ENCODE results near the gene PIK3CG.
A peak's percentile ranks its signal among the peaks of the same experiment; 100 is the strongest.
"Not testable (repeated sequence)": the region's sequence is repeated elsewhere in the genome, so short reads cannot be mapped to it uniquely, and the experiment has no call there.

Gene PIK3CG

GRCh38 chr7:106865130-106866041 is at the start of gene PIK3CG:
Gene PIK3CG (plus strand): TSS chr7:106865282. CDS start chr7:106867562, 2,280 bp downstream.
- DNase-seq: no peak

GRCh38 chr7:106817098-106817497 is 48.0 kb upstream of the PIK3CG start:
- no peak for DNase-seq

DNA sequence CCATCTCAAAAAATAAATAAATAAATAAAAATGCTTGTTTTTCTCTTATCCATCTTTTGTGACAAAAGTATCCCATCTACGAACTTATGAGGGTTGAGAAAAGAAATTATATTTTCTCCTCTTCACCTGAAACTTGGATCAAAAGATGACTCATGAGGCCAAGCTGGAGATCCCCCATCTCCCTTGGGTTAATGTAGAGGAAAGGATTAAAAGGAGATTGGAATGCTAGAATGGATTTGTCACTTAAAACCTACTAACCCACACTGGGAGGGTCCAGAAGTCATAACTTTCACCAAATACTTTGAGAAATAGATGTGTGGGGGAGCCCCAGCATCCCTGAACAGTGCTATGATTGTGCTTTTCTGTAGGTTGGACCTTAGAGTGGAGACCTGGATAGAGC is 46.3 kb upstream of the PIK3CG start:
- no peak for DNase-seq

DNA sequence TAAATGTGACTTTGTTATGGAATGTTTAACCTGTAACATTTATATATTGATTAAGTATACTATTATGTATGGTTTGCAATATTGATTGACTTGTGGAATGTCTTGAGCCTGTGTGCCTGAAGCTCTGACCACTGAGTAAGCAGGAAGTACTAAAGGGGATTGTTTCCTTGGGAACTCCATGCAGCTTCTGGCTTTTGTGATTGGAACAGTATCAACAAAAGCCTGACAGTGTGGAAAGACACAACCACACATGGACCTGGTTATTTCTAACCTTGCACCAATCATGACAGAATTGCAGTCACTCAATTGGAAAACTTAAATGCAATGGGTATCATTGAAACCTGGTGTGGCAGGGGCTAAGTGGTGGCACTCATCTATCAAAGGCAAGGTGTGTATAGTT is 45.5 kb upstream of the PIK3CG start:
- no peak for DNase-seq

GRCh38 chr7:106820321-106821217 is 44.5 kb upstream of the PIK3CG start:
- DNase-seq: no peak

DNA sequence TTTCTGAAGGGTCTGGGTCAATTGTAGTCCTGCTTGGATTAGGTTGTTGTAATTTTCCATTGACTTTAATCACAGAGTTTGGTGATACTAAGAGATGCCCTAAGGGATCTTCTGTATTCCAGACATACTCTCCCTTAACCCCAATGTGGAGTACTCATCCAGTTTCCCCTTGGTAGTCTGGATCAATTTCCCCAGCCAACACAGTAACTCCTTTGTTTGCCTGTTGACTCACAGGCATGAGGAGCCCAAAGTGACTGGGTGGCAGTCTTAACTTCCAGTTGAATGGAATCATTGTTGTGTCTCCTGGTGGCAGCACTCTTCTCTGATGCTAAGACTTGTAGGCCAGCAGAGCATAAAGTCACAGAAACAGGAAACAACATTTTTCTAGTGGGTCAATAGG is 41.5 kb upstream of the PIK3CG start:
- peak; percentile 93 for DNase-seq

GRCh38 chr7:106824458-106824857 is 40.6 kb upstream of the PIK3CG start:
- DNase-seq: peak; percentile 69

DNA sequence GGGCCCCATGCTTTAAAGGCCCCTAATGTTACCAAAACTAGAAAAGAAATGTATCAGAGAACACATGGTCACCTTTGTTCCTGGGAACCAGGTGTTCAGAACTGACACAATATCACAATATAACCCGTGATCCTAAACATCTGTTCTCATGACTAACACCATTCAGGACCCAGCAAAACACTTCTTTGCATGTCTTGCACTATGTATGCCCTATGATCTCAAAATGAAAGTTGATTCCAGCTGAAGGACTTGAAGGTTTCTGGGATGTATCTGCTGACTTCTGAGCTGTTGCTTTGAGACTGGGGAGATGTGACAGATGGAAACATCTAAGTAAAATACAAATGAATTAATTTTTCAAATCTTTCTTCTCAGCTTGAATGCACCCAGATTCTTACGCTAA is 37.5 kb upstream of the PIK3CG start:
- no peak for DNase-seq

GRCh38 chr7:106829496-106829895 is 35.6 kb upstream of the PIK3CG start:
- no peak for DNase-seq

GRCh38 chr7:106830896-106831295 is 34.2 kb upstream of the PIK3CG start:
- not testable (repeated sequence) for DNase-seq

GRCh38 chr7:106836816-106837215 is 28.3 kb upstream of the PIK3CG start:
- no peak for DNase-seq

GRCh38 chr7:106839511-106839910 is 25.6 kb upstream of the PIK3CG start:
- DNase-seq: no peak

DNA sequence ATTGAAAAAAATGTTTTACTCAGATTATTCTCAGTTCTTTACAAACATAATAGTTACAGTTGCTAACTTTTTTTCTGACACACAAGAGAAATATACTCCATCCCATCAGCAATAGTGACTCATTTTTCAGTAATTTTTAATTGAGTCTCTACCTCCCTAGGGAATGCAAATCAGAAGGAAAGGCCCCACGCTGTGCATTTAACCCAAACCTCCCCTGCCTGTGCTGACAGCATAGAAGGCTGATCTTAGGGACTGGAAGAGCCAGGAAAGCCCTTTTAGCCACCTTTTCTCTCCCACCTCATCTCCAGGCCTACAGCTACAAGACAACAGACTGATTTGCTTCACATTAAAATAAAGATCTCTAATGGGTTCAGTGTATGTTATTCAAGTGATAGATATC is 24.7 kb upstream of the PIK3CG start:
- DNase-seq: no peak

DNA sequence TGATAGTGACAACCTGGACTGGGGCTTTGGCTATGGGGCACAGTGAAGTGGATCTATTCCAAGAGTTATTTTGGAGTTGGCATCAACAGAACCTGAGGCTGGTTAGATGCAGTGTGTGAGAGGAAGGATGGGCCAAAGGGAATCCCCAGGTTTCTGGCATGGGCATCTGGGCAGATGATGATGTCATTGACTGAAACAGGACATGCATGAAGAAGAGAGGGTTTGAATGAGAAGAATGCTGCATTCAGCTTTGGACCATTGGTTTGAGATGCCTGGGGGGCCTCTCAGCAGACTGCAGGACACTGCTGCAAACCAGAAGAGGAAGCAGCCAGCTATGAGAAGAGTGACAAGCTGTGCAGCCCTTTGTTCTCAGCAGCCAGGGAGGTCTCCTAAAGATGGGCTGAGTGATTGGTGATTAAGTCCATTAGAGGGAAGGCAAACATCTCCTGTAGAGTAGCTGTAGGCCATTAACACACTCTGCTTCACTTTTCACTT is 23.1 kb upstream of the PIK3CG start:
- peak; percentile 96 for DNase-seq

DNA sequence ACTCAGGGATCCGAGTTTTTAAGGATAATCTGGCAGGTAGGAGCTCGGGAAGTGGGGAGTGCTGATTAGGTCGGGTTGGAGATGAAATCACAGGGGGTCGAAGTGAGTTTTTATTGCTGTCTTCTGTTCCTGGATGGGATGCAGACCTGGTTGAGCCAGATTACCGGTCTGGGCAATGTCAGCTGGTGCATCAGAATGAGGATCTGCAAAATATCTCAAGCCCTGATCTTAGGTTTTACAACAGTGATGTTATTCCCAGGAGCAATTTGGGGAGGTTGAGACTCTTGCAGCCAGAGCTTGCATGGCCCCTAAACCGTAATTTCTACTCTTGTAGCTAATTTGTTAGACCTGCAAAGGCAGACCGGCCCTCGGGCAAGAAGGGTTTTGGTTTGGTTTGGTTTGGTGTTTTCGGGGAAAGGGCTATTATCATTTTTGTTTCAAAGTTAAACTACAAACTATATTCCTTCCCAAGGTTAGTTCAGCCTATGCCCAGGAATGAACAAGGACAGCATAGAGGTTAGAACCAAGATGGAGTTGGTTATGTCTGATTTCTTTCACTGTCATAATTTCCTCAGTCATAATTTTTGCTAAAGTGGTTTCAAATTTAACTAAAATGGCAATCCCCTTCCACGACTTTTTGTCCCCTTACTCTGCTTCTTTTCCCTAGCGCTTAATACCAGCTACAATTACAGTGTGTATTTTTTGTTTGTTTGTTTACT is 20.6 kb upstream of the PIK3CG start:
- peak; percentile 93 for DNase-seq

GRCh38 chr7:106848049-106848448 is 17.0 kb upstream of the PIK3CG start:
- no peak for DNase-seq

- DNase-seq: peak; percentile 68
Observed at GRCh38 chr7:106848851-106849442, 16.1 kb upstream of the PIK3CG start.

- not testable (repeated sequence) for DNase-seq
Observed at GRCh38 chr7:106851632-106852031, 13.4 kb upstream of the PIK3CG start.

DNA sequence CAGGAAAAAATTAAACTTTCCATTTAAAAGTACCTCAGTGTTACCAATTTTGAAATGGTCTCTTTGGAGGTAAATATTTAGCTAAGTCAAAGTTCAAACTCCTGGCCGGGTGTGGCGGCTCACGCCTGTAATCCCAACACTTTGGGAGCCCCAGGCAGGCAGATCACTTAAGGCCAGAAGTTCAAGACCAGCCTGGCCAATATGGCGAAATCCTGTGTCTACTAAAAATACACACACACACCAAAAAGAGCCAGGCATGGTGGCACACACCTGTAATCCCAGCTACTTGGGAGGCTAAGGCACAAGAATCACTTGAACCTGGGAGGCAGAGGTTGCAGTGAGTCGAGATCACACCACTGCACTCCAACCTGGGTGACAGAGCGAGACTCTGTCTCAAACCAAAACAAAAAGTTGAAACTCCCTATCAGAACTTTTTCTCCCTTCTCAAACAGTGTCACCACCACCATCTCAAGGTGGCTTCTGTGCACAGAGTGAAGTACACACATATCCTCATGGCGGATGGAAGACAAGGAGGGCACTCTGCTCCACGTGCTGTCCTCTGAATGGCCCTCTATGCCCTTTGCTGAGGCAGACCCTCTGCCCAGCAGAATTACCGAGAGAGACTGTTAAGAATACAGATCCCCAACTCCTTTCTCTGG is 11.7 kb upstream of the PIK3CG start:
- no peak for DNase-seq

DNA sequence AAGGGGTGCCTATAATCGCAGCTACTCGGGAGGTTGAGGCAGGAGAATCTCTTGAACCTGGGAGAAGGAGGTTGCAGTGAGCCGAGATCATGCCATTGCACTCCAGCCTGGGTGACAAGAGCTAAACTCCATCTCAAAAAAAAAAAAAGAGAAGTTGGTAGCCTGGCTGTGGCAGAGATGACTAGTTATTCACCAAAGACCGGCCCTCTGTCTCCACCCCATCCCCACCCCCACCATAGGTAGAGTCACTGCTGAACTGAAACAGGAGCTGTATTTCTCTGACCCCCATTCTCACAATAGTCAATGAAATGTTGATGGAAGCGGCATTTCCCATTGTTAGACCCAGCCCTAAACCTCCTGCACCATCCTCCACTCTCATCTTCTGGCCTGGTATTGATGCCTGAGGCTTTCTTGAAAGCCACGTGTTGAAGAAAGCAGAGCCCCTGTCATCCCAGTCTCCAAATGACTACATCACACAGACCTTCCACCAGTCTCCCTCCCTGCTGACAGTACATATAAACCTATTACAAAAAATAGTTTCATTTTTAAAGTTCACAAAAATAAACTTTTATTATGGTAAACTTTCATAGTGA is 9.4 kb upstream of the PIK3CG start:
- DNase-seq: peak; percentile 70
